Skin of body (tissue), 2 donors: ENCODE results near the gene CERK. TPM values are rescaled to one million over a fixed set of nuclear protein-coding genes. Genes with fewer than 3 reads are reported as not detected.

Source experiments
- DNase-seq: peaks from one replicate; lab custom pipeline; 2025; lab: John Stamatoyannopoulos, UW
- total RNA-seq: library from RNA; depleted of rRNA; stranded (reverse); fragments of >200 nt; gene quantifications from one replicate; pipeline ENCODE4 v1.2.3, GENCODE V29; 2014

The CERK gene
- total RNA-seq, 1 donor from 2014 or later: 21.7 TPM

GRCh38 chr22:46678785-46679700 lies 59.0 kb downstream of the CERK start:
- DNase-seq: peak; percentile 80

GRCh38 chr22:46678003-46678657 lies 59.9 kb downstream of the CERK start:
- DNase-seq: no peak

- DNase-seq: no peak
Measured at GRCh38 chr22:46677323-46678002, 60.6 kb downstream of the CERK start.

GRCh38 chr22:46676881-46677280 lies 61.2 kb downstream of the CERK start:
- DNase-seq: no peak

- DNase-seq: no peak
Measured at GRCh38 chr22:46676479-46676878, 61.6 kb downstream of the CERK start.

GRCh38 chr22:46675938-46676337 lies 62.1 kb downstream of the CERK start:
- no peak for DNase-seq

GRCh38 chr22:46675479-46675878 lies 62.6 kb downstream of the CERK start:
- no peak for DNase-seq

GRCh38 chr22:46674906-46675305 lies 63.1 kb downstream of the CERK start:
- no peak for DNase-seq

GRCh38 chr22:46674367-46674781 lies 63.7 kb downstream of the CERK start:
- DNase-seq: peak; percentile 41

- DNase-seq: no peak
Measured at GRCh38 chr22:46673662-46674236, 64.3 kb downstream of the CERK start.

- DNase-seq: no peak
Measured at GRCh38 chr22:46673205-46673604, 64.8 kb downstream of the CERK start.

GRCh38 chr22:46672731-46673130 lies 65.3 kb downstream of the CERK start:
- peak; percentile 31 for DNase-seq

GRCh38 chr22:46671824-46672432 lies 66.1 kb downstream of the CERK start:
- no peak for DNase-seq

- no peak for DNase-seq
Measured at GRCh38 chr22:46669201-46669600, 68.9 kb downstream of the CERK start.

- no peak for DNase-seq
Measured at GRCh38 chr22:46668116-46668515, 69.9 kb downstream of the CERK start.

- no peak for DNase-seq
Measured at GRCh38 chr22:46667245-46667623, 70.8 kb downstream of the CERK start.

- DNase-seq: no peak
Measured at GRCh38 chr22:46666577-46667244, 71.3 kb downstream of the CERK start.

GRCh38 chr22:46665751-46666280 lies 72.2 kb downstream of the CERK start:
- no peak for DNase-seq

- no peak for DNase-seq
Measured at GRCh38 chr22:46665151-46665695, 72.8 kb downstream of the CERK start.

- DNase-seq: no peak
Measured at GRCh38 chr22:46664301-46664855, 73.7 kb downstream of the CERK start.
